GM04504 (cell line): ENCODE results near the gene CACNA1E.

Experiments
- DNase-seq: peaks from one replicate; pipeline ENCODE4 v3.0.0-alpha.2; 2012; ENCODE audit warnings: low read depth

Gene CACNA1E

GRCh38 chr1:181701891-181702290 is 218.6 kb downstream of the CACNA1E start:
- DNase-seq = no peak

- no peak for DNase-seq
Observed at GRCh38 chr1:181704546-181704945, 221.2 kb downstream of the CACNA1E start.

GRCh38 chr1:181711820-181712219 is 228.5 kb downstream of the CACNA1E start:
- DNase-seq = no peak

- no peak for DNase-seq
Observed at GRCh38 chr1:181712711-181713110, 229.4 kb downstream of the CACNA1E start.

- no peak for DNase-seq
Observed at GRCh38 chr1:181714428-181714827, 231.1 kb downstream of the CACNA1E start.

GRCh38 chr1:181718034-181718433 is 234.7 kb downstream of the CACNA1E start:
- DNase-seq = no peak

GRCh38 chr1:181726320-181727012 is 243.1 kb downstream of the CACNA1E start:
- no peak for DNase-seq

GRCh38 chr1:181730606-181731005 is 247.3 kb downstream of the CACNA1E start:
- DNase-seq = no peak

GRCh38 chr1:181732218-181732990 is 249.1 kb downstream of the CACNA1E start:
- DNase-seq = no peak

GRCh38 chr1:181733486-181733885 is 250.2 kb downstream of the CACNA1E start:
- DNase-seq = no peak

- DNase-seq = no peak
Observed at GRCh38 chr1:181737056-181737455, 253.7 kb downstream of the CACNA1E start.

- DNase-seq = no peak
Observed at GRCh38 chr1:181739214-181739613, 255.9 kb downstream of the CACNA1E start.

GRCh38 chr1:181742426-181742825 is 259.1 kb downstream of the CACNA1E start:
- DNase-seq = no peak

GRCh38 chr1:181743878-181744312 is 260.6 kb downstream of the CACNA1E start:
- DNase-seq = no peak

GRCh38 chr1:181746224-181746623 is 262.9 kb downstream of the CACNA1E start:
- DNase-seq = no peak

GRCh38 chr1:181748013-181748412 is 264.7 kb downstream of the CACNA1E start:
- no peak for DNase-seq

- DNase-seq = no peak
Observed at GRCh38 chr1:181754103-181754502, 270.8 kb downstream of the CACNA1E start.

GRCh38 chr1:181759481-181759880 is 276.2 kb downstream of the CACNA1E start:
- no peak for DNase-seq

- DNase-seq = no peak
Observed at GRCh38 chr1:181763736-181764135, 280.4 kb downstream of the CACNA1E start.

GRCh38 chr1:181765451-181766026 is 282.2 kb downstream of the CACNA1E start:
- no peak for DNase-seq

GRCh38 chr1:181767001-181767708 is 283.8 kb downstream of the CACNA1E start:
- DNase-seq = no peak

GRCh38 chr1:181768211-181768929 is 285.1 kb downstream of the CACNA1E start:
- DNase-seq = no peak
